ENCODE results near the gene ADGRF1.
"Not testable (repeated sequence)": the region's sequence is repeated elsewhere in the genome, so short reads cannot be mapped to it uniquely, and the experiment has no call there.

Gene ADGRF1

DNA sequence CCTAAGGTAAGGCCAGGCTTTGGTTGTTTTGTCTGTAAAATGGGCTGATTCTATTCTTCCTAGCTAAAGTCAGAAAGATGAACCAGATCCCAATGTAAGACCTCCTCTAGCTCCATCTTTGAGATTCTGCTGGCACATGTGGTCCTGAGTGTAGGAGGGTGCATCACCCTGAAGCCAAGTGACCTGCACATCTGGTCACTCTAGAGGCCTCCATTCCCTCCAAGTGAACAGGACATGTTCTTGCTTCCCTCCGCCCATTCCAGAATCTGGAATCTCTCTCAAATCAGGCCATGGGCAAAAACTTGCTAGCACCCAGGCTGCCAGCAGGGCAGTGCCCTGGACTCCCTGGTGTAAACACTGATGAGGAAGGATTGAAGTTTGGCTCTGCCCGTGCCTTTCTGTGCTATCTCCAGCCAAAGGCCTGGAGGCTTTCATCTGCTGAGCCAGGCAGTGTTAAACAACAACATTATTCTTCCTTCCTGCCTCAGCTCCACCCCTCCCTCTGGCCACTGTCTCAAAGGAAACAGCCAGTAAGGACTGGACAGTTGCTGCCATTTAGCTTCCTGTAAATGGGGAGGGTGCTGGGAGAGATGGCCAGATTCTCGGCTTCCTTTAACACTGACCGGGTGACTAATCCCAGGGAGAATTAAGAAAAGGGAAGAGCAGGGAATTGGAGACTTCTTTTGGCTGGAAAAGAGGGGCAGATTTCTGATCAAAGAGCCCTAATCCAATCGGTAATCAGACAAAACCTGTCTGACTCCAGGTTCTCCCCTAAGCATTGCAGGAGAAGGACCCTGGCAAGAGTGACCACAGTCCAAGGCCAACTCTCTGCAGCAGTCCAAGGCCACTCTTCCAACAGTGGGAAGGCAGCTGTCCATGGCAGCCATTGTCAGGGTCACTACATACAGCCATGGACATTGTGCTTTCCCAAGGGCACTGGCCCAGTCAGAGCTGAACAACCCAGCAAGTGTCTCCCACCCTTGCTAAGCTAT lies 19.5 kb upstream of the ADGRF1 start:
- peak; percentile 46 for DNase-seq

DNA sequence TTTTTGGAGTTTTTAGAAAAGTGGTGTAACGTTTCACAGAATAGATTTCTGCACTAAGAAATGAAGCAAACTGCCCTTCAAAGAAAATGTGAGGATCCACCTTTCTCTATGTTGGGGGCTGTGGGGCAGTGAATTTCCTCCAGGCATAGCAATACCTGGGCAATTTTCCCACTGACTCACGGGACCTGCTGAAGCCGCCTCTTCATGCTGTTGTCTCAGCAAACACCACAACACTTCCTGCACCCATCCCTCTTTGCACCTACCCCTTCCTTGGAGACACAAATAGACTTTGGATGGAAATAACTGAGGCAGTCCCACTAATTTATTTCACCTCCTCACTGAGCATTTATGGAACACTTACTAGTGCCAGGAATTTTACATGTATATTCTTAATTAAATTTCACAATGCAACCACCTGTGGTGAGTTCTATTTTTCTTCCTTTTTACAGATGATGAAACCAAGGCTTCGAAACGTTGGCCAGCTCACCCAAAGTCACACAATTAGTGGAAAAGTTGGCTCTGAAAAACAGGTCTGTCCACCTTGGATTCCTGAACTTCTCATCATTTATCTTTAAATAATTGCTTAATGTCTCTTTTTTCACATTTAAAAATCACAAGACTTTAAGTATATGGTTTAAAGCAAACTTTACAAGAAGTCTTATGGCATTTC lies 17.2 kb upstream of the ADGRF1 start:
- DNase-seq = no peak

- no peak for DNase-seq
Measured at GRCh38 chr6:47057830-47058540, 15.9 kb upstream of the ADGRF1 start.

DNA sequence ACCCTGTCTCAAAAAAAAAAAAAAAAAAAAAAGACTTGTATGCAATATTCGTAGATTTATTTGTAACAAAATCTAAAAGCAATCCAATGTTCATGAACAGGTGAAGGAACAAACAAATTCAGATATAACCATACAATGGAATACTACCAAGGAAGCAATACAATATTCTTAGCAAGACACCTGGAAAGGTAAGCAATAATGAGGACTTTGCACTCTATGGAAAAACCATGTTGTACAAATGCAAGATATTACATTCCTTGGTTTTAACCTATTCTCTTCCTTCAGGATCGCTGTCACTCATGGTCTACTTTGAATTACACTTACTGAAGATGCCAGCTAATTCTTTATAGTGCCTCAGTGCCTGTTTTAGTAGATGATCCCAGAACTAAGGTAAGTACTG lies 14.7 kb upstream of the ADGRF1 start:
- no peak for DNase-seq

GRCh38 chr6:47054302-47054701 lies 12.2 kb upstream of the ADGRF1 start:
- not testable (repeated sequence) for DNase-seq

DNA sequence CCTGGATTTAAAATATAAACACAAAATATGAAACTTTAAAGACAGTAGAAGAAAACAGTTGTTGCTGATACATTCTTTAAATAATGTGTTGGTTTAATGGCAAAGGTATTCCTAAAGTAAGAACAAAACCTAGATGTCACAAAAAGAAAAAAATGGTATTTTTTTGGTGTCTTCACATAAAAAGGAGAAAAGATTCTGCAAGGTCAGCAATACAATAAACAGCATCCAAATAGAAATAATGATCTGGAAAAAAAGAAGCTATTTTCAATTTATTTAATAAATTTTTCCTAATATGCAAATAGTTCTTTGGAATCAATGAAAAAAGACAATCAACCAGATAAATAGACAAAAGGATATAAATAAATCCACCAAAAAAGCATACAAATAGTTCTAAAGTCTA lies 6.5 kb upstream of the ADGRF1 start:
- no peak for DNase-seq

DNA sequence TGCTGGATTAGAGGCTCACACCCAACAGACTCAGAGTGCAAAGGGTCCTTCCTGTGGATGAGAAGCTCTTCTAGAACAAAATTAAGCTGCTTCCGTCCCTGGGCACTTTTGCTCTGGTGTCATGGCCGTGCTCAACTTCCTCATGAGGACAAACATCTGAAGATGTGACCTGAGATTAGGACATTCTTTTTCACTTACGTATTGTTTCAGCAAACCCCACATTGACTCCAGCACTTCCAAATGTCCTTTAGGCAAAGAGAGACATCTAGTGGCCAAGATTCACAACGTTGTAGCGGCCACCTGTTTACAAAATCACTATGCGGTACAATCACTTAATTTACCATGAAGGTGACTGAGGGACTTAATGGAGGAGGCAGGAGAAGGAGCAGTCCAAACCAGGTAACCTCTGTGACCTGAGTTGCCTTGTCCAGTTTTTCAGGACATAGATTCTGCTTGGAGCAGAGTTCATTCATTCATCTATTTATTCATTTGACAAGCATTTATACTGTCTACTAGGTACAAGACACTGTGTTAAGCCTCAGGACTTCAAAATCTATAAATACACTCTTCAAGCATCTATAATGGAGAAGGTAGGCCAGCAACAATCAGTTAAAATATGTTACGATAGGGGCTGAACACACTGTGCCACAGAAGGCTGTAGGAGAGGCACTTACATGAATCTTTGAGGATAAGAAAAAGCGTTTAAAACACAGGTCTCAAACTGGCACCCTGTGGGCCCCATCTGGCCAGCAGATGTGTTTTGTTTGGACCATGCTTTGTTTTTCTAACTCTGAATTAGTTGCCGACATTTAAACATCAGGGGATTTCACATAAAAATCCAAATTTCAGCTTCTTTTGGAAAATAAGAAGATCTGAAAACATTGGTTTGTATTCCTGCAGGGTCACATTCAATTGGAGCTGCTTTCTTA lies 5.6 kb upstream of the ADGRF1 start:
- DNase-seq = peak; percentile 91

GRCh38 chr6:47047097-47047478 lies 5.0 kb upstream of the ADGRF1 start:
- no peak for DNase-seq

GRCh38 chr6:47044397-47044796 lies 2.3 kb upstream of the ADGRF1 start:
- DNase-seq = peak; percentile 35

DNA sequence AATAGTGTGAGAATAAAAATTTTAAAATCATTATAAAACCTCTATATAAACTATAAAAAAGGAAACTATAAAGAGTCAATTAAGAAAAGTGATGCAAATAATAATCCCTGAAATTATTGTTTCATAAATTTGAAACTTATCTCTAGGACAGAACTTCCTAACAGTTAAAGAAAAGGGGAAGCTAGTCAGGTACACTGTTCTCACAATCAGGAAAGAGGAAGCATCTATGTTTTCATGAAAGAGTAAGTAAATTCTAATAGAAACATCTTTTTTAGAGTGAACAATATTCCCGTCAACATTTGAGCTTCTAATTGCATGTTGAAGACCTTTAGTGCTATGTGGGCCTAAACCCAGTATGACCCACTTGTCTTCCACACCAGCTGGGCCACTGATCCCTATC lies 1.2 kb upstream of the ADGRF1 start:
- DNase-seq = no peak

- DNase-seq = peak; percentile 29
Measured at GRCh38 chr6:47041741-47042140, 391 bp downstream of the ADGRF1 start.

GRCh38 chr6:47034926-47035325 lies 7.2 kb downstream of the ADGRF1 start:
- peak; percentile 99 for DNase-seq

GRCh38 chr6:47034421-47034820 lies 7.7 kb downstream of the ADGRF1 start:
- peak; percentile 73 for DNase-seq

GRCh38 chr6:47032974-47033765 lies 9.0 kb downstream of the ADGRF1 start:
- DNase-seq = no peak

- no peak for DNase-seq
Measured at GRCh38 chr6:47031656-47032055, 10.5 kb downstream of the ADGRF1 start.

- no peak for DNase-seq
Measured at GRCh38 chr6:47029865-47030561, 12.1 kb downstream of the ADGRF1 start.

- DNase-seq = no peak
Measured at GRCh38 chr6:47028835-47029360, 13.2 kb downstream of the ADGRF1 start.

DNA sequence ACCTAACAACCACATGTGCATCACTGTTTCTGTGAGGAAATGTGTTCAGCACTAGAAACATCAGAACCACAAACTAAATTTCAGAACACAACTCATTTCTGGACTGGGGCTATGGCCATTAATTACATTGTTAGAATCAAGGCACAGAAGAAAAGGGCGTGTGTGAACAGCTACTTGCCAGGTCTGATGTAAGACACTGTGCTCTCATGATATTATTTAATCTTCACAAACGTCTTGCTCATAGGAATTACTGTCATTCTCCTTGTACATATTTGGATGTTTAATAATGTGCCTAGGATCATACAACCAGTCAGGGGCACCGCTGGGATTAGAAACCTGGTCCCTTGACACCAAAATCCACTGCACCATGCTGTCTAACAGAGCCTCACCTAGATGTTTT lies 14.8 kb downstream of the ADGRF1 start:
- DNase-seq = no peak

- DNase-seq = no peak
Measured at GRCh38 chr6:47026679-47027078, 15.5 kb downstream of the ADGRF1 start.

GRCh38 chr6:47023573-47023972 lies 18.6 kb downstream of the ADGRF1 start:
- no peak for DNase-seq

GRCh38 chr6:47022191-47022590 lies 19.9 kb downstream of the ADGRF1 start:
- DNase-seq = no peak
